MV-4-11 (cell line): ENCODE data around the gene CCNJ.
"Not testable (repeated sequence)": the region's sequence is repeated elsewhere in the genome, so short reads cannot be mapped to it uniquely, and the experiment has no call there.

ENCODE experiments used
- DNase-seq: peaks from one replicate; lab custom pipeline; 2025; lab: John Stamatoyannopoulos, UW

Gene CCNJ, protein sequence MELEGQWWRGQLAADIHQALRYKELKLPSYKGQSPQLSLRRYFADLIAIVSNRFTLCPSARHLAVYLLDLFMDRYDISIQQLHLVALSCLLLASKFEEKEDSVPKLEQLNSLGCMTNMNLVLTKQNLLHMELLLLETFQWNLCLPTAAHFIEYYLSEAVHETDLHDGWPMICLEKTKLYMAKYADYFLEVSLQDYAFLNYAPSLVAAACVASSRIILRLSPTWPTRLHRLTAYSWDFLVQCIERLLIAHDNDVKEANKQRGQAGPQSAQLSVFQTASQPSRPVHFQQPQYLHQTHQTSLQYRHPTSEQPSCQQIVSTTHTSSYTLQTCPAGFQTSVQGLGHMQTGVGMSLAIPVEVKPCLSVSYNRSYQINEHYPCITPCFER

DNA sequence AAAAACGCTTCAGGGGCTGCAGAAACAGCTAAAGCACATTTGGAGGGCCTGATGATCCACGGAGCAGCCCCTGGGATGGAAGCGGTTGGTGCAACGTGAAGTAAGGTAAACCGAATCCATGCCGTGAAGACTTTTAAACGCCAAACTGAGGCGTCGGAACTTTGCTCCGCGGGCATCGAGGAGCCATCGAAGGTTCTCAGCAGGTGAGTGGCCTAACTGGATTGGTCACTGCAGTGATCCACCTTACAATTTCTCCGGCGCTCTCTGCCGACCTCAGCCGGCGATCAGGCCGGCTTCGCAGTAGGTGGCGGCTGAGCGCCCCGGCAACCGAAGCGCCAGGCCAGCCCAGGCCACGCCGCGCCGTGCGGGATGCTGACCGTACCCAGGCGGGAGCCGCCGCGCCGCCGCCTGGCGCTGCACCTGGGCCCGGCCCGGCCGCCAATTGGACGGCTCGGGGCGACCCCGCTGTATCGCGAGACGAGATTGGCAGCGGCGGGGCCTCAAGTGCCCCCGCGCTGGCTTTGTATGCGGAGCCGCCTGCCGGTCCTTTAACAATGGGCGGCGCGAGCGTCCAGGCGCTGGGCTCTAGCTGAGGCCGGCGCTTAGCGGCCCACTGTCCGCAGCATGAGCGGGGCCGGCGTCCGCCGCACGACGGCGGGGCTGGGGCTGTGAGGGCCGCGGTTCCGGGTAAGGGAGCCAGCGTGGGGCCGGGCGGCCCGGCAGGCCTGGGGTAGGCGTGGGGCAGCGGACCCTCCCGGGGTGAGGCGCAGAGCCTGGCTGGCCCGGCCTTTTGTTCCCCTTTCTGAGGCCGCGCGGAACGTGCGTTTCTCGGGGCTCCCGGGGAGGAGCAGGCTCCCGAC is at the start of gene CCNJ:
Gene CCNJ (plus strand): TSS at position 551 of the 860 bp plus-strand sequence. CDS start 811 bp downstream, outside the sequence.
- DNase-seq: peak; percentile 72

DNA sequence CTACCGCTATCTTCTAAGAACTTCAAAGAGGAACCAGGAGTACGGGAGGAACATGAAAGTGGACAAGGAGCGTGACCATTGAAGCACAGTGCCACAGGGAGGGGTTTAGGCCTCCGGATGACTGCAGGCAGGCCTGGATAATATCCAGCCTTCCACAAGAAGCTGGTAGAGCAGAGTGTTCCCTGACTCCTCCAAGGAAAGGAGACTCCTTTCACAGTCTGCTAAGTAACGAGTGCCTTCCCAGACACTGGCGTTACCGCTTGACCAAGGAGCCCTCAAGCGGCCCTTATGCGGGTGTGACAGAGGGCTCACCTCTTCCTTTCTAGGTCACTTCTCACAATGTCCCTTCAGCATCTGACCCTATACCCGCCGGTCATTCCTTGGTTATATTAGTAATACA is 49.0 kb upstream of the CCNJ start:
- peak; percentile 31 for DNase-seq

DNA sequence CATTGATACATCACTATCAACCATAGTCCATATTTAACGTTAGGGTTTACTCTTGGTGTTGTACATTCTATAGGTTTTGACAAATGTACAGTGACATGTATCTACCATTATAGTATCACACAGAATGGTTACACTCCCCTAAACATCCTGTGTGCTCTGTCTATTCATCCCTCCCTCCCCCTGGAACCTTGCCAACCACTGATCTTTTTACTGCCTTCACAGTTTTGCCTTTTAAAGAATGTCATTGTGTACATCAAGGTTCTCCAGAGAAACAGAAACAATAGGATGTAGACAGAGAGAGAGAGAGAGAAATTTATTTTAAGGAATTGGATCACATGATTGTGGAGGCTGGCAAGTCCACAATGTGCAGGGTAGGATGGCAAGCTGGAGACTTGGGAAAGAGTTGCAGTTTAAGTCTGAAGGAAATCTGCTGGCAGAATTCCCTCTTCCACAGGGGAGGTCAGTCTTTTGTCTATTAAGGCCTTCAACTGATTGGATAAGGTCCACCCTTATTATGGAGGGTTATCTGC is 45.1 kb upstream of the CCNJ start:
- DNase-seq: no peak

DNA sequence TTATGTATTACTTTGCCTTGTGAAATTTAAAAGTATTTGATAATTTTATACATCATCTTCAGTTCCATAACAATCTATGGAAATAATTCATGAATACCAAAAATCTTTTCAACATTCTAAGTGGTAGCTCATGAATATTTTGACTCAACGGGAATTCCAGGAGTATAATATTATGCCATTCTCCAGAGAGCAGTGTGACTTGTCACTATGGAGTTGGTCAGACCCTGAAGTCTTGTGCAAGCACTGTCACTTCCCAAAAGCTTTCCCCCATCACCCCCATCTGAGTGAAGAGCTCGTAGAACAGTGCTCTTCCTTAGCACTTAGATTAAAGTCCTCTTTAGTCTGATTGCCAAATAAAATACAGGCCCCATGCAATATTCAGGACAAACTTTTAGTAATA is 29.4 kb upstream of the CCNJ start:
- DNase-seq: no peak

DNA sequence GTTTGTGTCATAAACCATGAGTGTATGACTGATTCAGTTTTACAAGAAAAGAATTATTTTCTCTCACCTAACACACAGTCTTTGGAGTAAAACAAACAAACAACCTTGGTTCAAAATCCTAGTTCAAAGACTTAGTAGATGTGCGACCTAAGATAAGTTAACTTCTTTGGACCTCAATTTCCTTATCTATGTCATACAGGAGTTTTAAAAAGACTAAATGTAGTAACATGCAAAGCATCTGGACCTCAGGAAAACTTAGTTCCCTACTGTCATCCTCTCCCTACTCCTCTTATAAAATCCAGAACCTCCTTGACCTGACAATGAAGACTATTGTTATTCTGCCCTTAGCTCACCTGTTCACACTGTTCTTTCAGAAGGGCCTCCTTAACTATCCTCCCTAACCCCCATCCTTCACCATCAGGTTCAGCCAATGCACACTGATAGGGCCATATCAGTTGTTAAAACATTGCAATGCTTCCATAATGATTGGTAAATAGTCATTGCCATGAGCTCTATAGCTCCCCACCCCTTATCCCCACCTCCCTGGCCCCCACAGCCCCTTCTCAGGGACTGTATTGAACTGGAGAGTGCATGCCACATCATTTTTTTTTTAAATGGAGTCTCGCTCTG is 28.8 kb upstream of the CCNJ start:
- DNase-seq: no peak

DNA sequence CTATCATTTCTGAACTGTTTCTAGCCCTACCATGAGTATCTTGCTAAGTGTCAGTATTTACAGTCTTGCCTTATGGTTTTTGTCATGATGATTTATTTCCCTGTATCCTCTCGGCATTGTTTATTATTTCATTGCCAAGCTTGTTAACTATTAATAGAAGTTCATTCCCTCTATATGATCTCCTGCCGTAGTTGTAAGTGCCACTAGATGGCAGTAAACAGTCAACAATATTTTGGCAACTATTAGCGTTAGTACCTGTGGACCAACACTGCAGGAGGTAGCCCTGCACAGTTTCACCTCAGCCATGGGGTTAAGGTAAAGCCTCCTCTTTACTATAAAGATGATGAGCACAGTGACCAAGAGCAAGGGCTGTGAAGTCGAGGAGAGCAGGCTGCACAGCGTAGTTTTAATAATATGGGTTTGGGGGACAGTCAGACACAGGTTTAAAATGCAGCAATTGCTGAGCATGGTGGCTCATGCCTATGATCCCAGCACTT is 26.1 kb upstream of the CCNJ start:
- peak; percentile 34 for DNase-seq

DNA sequence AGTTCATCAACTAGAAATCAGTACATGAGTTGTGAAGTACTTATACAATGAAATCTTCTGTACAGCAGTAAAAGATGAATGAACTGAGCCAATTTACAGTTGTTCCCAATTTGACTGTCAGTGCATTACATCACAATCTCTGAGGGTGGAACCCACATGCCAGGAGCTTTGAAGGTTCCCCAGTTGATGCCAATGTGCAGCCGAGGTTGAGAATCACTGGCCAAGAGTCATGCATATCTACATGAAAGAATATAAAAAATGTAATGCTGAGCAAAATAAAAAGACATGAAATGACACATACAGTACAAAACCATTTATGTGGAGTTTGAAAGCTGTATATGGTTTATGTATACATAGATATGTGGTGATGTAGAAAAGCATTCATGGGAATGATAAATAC is 22.1 kb upstream of the CCNJ start:
- no peak for DNase-seq

DNA sequence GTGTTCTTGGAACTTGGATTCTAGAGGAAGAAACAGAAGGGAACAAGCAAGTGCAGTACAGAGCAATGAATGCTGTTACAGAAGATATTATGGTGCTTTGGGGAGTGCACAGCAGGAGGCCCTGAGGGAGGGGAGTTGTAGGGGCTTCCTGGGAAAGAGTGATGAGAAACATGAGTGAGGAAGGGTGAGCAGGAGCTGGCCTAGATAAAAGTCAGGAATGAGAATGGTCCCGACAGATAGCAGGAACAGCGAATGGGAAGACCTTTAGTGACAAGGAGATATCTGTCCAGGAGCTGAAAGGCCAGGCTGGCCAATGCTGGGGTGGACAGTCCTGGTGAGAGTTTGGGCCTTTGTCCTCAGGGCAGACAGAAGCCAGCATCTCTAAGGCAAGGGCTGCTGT is 20.6 kb upstream of the CCNJ start:
- DNase-seq: no peak

DNA sequence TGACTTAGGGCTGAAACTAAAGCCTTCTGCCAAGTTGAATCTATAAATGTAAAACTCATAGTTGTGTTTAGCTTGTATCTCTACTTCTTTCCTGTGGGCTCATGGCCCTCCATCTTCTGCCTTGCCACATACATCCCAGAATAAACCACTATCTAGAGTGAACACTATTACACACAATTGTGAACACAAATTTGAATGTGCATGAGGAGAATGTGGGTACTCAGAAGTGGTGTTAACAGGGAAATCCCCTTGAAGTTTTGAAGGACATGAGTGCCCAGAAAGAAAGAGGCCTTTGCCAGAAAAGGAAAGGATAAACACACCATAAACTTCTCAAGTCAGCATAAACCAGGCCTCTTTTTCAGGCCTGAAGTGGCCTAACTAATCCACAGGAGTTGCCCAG is 20.2 kb upstream of the CCNJ start:
- DNase-seq: no peak

DNA sequence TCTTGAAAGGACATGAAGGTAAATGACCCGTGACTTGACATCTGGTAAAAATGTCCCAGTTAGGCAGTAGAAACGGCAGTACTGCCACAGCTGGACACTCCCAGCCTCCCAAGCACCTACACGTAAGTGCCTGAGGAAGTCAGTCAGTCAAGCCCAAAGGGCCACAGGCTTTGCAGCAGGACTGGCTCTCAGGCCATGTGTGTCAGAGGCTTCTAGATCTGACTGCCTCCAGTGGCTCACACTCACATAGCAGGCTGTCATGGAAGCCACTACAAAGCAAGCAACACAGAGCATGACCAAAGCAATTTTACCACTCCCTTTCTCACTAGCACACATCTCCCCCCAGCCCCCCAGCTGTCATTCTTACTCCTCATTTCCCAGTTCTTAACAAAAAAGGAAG is 17.8 kb upstream of the CCNJ start:
- DNase-seq: peak; percentile 26

DNA sequence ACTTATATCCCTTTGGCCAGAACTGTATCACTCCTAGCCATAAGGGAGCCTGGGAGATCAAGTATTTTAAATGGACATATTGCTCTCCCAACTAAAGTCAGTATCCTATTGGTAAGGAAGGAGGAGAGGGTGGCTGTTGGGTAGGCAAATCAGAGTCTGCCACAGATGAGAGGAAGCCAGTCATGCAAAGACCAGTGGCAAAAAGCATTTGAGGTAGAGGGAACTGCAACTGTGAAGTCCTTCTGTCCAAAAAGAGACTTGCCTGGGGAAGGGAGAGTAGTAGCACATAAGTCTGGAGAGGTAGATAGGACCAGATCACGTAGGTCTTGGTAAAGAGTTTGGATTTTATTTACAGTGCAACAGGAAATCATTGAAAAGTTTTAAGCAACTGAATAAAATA is 8.8 kb upstream of the CCNJ start:
- DNase-seq: no peak

DNA sequence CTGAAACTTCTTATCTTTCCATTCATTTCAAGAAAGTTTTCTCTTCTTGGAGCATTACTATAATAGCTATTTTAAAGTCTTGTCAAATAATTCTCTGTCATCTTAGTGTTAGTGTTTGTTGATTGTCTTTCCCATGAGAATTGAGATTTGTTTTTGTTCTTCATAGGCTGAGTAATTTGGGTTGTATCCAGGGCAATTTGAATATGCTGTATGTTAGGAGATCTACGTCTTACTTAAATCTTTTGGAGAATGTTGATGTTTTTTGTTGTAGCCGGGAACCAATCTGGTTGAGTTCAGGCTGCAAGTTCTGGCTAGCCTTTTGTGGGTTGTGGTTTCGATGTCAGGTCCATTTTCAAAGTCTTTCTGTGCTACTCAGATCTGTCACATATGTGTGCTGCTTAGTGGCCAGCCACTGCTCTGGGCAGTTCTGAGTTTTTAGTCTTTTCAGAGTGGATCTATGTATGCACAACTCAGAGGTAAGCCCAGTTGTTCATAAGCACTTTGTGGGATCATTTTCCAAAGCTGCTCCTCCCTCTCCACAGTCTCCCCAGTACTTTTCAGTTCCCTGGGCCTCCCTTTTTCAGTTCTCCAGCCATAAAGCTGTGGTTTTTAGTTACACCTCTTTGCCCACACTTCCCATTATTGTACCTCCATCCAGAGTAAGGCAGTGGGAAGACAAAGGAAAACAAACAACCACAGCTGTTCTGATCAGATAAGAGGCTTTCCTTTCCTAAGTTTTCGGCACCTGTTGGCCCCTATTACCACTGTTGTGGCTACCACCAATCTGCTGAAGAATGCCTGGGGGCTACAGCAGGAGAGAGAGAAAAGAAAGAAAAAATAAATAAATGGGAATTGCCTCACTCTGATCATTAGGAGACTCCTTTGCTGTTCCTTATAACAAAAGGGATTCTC is 4.7 kb upstream of the CCNJ start:
- no peak for DNase-seq

DNA sequence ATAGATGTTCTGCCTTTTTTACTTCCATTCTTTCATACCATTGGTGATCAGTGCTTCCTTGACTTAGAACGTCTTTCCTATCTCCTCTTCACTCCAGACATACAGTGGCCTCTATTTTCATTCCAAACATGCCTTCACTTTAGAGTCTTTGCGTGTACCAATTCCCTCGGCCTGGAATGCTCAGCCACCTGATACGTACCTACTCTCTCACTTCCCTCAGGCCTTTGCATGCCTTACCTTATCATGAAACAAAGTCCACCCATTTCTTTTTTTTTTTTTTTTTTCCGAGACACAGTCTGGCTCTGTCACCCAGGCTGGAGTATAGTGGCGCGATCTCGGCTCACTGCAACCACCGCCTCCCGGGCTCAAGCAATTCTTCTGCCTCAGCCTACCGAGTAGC is 2.2 kb upstream of the CCNJ start:
- DNase-seq: no peak

DNA sequence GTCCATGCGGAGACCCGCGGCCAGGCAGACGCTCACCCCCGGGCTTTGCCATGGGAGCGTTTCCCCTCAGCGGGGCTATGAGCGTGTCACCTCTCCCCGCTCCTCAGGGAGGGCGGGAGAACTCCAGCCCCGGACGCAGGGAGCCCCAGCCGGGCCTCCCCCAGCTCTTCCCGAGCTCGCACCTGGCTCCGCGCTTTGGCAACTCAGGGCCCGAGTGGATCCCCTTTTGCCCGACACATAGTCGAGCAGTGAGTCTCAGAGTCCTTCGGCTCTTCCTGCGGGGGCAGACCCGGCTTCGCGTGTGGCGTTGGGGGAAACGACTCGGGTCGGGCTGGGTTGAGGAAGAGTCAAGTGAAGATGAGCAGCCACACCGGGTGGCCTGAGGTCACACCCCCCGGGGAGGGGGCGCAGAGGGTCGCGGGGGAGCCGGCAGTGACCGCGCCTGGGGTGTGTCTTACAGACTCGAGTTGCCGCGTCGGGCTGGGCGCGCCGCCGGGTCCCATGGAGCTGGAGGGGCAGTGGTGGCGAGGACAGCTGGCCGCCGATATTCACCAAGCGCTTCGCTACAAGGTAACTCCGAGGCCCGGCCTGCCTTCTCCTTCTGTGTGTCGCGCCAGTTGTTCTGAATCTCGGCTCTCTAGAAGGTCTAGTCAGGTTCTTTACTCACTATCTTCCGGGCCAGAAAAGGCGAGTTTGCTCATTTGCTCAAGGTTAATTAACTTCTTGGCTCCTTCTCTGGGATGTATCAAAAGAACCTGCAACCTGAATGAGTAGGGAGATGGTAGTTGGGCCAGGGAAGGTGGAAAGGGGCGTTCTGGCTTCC is 721 bp downstream of the CCNJ start:
- DNase-seq: peak; percentile 22

DNA sequence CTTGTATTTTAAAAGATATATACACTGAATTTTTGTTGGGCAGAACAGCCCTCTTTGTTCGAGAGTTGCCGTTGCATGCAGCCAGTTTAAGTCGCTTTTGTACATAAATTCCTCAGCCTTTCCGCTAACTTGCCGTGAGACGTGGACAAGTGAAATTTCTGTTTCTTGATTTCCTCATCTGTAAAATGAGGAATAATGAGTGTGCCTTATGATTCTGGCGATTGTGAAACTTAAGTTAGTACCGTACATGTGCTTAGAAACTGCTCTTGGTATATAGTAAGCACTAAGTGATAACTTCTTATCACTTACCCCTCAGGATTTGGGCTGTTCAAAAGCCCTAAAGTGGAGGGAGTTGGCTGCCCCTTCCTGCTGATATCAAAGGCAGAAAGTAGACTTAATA is 1.4 kb downstream of the CCNJ start:
- DNase-seq: peak; percentile 78

DNA sequence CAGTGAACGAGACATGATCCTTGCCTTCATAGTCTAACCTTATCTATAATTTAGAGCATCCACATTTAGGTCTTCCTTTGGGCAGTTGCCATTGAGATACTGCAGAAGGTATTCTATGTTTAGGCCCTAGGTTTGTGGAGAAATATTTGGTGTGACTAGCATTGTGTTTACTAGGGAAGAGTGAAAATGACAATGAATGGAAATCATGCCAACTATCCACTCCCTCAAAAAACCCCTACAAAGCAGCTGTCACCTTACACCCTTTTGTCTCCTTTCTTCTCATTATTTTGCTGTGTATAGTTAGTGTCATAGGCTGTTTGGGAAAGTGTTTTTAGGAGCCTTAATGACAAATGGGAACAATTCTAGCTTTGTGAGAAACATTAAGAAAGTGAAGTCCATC is 3.2 kb downstream of the CCNJ start:
- no peak for DNase-seq

DNA sequence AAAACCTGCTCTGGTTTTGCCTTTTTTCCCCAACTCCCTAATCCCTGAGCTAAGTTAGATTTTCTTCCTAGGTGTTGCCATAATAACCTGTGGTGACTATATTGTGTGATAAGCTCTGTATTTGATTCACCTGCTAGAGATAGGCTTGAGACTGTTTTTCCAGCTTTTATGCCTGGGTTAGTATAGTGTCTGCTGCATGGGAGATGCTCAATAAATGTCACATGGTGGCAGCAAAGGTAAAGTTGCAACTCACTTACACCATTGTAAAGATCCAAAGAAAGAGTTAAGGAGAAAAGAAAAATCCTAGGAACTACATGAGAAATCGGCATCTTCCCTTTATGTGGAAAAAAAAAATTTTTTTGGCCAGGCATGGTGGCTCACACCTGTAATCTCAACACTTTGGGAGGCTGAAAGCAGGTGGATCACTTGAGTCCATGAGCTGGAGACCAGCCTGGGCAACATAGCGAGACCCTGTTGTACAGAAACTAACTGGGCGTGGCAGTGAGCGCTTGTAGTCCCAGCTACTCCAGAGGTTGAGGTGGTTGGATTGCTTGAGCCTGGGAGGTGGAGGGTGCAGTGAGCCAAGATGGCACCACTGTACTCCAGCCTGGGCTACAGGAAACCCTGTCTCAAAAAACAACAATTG is 3.7 kb downstream of the CCNJ start:
- no peak for DNase-seq

DNA sequence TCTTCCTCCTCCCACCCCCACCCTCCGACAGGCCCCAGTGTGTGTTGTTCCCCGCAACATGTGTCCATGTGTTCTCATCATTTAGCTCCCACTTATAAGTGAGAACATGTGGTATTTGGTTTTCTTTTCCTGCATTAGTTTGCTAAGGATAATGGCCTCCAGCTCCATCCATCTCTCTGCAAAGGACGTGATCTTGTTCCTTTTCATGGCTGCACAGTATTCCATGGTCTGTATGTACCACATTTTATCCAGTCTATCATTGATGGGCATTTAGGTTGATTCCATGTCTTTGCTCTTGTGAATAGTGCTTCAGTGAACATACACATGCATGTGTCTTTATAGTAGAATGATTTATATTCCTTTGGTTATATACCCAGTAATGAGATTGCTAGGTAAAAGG is 4.5 kb downstream of the CCNJ start:
- not testable (repeated sequence) for DNase-seq

DNA sequence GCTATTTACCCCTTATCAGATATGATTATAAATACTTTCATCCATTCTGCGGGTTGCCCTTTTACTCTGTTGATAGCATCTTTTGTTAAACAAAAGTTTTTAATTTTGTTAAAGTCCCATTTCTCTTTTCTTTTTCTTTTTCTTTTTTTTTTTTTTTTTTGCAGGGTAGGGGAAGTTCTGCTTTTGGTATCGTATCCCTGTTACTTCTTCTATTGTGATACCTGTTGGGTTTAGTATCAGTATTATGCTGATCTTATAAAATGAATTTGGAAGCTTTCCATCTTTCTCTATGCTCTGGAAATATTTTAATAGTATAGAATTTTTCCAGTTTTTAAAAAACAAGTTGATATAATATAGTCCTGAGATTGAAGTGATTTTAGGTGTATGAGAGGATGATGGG is 6.0 kb downstream of the CCNJ start:
- no peak for DNase-seq

DNA sequence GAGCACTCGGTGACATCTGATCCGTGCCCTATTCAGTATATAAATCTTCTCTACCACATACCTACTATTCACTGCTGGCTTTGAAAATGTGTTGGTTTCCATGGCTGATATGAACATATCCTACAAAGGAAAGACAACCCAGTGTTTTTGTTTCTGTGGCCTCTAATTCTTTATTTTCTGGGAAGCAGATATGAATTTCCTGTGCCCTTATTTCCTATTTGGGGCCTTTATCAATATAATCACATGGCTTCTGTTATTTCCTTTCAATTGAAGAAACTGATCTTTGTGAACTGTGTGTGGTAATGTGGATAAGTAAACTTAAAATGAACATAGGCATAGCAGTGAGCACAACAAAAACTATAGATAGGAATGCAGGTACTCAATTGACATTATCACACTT is 10.6 kb downstream of the CCNJ start:
- DNase-seq: no peak
